ENCODE data around the gene RING1. TPM values are rescaled to one million over a fixed set of nuclear protein-coding genes. Genes with fewer than 3 reads are reported as not detected.

RING1 gene
- total and polyA plus RNA-seq, 2 experiments from 2014 or later = 25.6 to 32.5 TPM

GRCh38 chr6:33185654-33186187, 22.6 kb upstream of the RING1 start:
- H3K79me2 ChIP-seq = no peaks in the 10 kb centered on the region
- H2AFZ ChIP-seq = no peak overlapping the region
- no peak overlapping the region for H3K4me2 ChIP-seq
- TF ChIP-seq CTCF (IDR thresholded peaks at IDR 0.05; ENCODE audit: poor library complexity) (no peak), EZH2 (IDR thresholded peaks at IDR 0.05; ENCODE audit: borderline replicate concordance) (no peak), EZH2phosphoT487 (IDR thresholded peaks at IDR 0.05; ENCODE audit: low read depth, severe bottlenecking, unreplicated experiment) (no peak)
- no peak overlapping the region for H3K4me3 ChIP-seq
- no peak for DNase-seq (ENCODE audit: low spot score)
- H3K27ac ChIP-seq = no peak overlapping the region
- H3K9me3 ChIP-seq (ENCODE audit: low read depth) = no peaks in the 10 kb centered on the region
- H3K4me1 ChIP-seq (ENCODE audit: insufficient read depth) = no peaks in the 10 kb centered on the region
- no peaks in the 10 kb centered on the region for H3K27me3 ChIP-seq
- H3K36me3 ChIP-seq (replicated peaks; ENCODE audit: insufficient read depth, low read depth) = no peaks in the 10 kb centered on the region
- no peaks in the 10 kb centered on the region for H3K9me2 ChIP-seq (replicated peaks; ENCODE audit: insufficient read depth)
- no peaks in the 10 kb centered on the region for H4K20me1 ChIP-seq (ENCODE audit: insufficient read depth, poor library complexity, severe bottlenecking)
- WGBS (ENCODE audit: low lambda C conversion rate, missing lambda C conversion rate) = 100% methylated on average over 1 of the region's 4 CpGs

GRCh38 chr6:33187809-33188208, 20.5 kb upstream of the RING1 start:
- Histone ChIP-seq H4K20me1 (ENCODE audit: insufficient read depth, poor library complexity, severe bottlenecking) (no peaks in the 10 kb centered on the region), H3K27ac (no peak overlapping the region), H3K9me2 (replicated peaks; ENCODE audit: insufficient read depth) (no peaks in the 10 kb centered on the region), H3K36me3 (replicated peaks; ENCODE audit: insufficient read depth, low read depth) (no peaks in the 10 kb centered on the region), H3K4me2 (no peak overlapping the region), H3K4me3 (no peak overlapping the region), H3K4me1 (ENCODE audit: insufficient read depth) (peaks cover 12% of the 10 kb centered on the region), H3K79me2 (no peaks in the 10 kb centered on the region), H3K9me3 (ENCODE audit: low read depth) (no peaks in the 10 kb centered on the region), H2AFZ (no peak overlapping the region), H3K27me3 (peaks cover 19% of the 10 kb centered on the region)
- 75% methylated on average over 1 of the region's 1 CpG for WGBS (ENCODE audit: low lambda C conversion rate, missing lambda C conversion rate)
- no peak for DNase-seq (ENCODE audit: low spot score)
- TF ChIP-seq CTCF (IDR thresholded peaks at IDR 0.05; ENCODE audit: poor library complexity) = no peak
- TF ChIP-seq EZH2phosphoT487 (IDR thresholded peaks at IDR 0.05; ENCODE audit: low read depth, severe bottlenecking, unreplicated experiment) = no peak
- no peak for TF ChIP-seq EZH2 (IDR thresholded peaks at IDR 0.05; ENCODE audit: borderline replicate concordance)

GRCh38 chr6:33189164-33189563, 19.1 kb upstream of the RING1 start:
- Histone ChIP-seq H3K79me2 (no peaks in the 10 kb centered on the region), H3K27me3 (peaks cover 20% of the 10 kb centered on the region), H3K4me1 (ENCODE audit: insufficient read depth) (peaks cover 13% of the 10 kb centered on the region), H3K9me2 (replicated peaks; ENCODE audit: insufficient read depth) (no peaks in the 10 kb centered on the region), H2AFZ (no peak overlapping the region), H3K4me3 (no peak overlapping the region), H3K9me3 (ENCODE audit: low read depth) (no peaks in the 10 kb centered on the region), H4K20me1 (ENCODE audit: insufficient read depth, poor library complexity, severe bottlenecking) (no peaks in the 10 kb centered on the region), H3K27ac (no peak overlapping the region), H3K36me3 (replicated peaks; ENCODE audit: insufficient read depth, low read depth) (no peaks in the 10 kb centered on the region), H3K4me2 (no peak overlapping the region)
- WGBS (ENCODE audit: low lambda C conversion rate, missing lambda C conversion rate) = 90% methylated on average over 8 of the region's 8 CpGs
- DNase-seq (ENCODE audit: low spot score) = no peak
- no peak for TF ChIP-seq EZH2 (IDR thresholded peaks at IDR 0.05; ENCODE audit: borderline replicate concordance)
- TF ChIP-seq CTCF (IDR thresholded peaks at IDR 0.05; ENCODE audit: poor library complexity) = no peak
- no peak for TF ChIP-seq EZH2phosphoT487 (IDR thresholded peaks at IDR 0.05; ENCODE audit: low read depth, severe bottlenecking, unreplicated experiment)
